ENCODE measurements around the gene MCM9. TPM values are rescaled to one million over a fixed set of nuclear protein-coding genes. Genes with fewer than 3 reads are reported as not detected.

MCM9 gene
- total and polyA plus RNA-seq, 2 of the 13 experiments (the other 11 are each of a cell fraction or from before 2014, with no cell fraction given), result 3.8 to 17.2 TPM

DNA sequence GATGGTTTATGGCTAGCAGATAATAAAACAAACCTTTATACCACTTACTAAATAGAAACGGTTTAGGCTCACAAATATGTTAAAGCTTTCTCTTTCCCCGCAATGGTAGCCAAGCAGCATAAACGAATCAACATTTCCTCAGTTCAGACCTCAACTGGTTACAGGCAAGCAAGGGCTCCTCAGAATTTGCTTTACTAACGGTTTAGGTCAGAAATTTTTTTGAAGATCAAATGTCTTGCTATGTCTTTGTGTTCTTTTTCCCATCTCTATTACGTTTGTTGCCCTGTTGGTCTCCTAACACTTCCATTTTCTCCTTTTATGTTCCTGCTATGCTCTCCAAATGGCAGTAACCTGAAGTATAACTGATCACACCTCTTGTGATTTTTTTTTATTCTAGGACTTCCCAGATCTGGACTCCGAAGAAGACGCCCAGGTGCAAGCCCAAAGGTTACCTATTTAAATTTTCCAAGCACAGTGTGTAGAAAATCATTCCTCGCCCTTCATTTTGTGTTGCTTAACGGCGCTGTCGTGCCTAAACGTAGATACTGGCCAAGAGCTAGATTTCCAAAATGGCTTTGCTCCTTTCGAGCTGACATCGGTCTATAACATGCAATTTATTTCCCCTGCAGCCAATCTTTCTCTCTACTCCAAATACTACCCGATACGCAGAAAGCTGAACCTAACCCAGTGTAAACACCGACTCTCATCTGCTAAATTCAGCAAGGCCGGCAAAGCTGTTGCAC lies 41.7 kb downstream of the MCM9 start (continued):
- TF ChIP-seq, protein P1, sequence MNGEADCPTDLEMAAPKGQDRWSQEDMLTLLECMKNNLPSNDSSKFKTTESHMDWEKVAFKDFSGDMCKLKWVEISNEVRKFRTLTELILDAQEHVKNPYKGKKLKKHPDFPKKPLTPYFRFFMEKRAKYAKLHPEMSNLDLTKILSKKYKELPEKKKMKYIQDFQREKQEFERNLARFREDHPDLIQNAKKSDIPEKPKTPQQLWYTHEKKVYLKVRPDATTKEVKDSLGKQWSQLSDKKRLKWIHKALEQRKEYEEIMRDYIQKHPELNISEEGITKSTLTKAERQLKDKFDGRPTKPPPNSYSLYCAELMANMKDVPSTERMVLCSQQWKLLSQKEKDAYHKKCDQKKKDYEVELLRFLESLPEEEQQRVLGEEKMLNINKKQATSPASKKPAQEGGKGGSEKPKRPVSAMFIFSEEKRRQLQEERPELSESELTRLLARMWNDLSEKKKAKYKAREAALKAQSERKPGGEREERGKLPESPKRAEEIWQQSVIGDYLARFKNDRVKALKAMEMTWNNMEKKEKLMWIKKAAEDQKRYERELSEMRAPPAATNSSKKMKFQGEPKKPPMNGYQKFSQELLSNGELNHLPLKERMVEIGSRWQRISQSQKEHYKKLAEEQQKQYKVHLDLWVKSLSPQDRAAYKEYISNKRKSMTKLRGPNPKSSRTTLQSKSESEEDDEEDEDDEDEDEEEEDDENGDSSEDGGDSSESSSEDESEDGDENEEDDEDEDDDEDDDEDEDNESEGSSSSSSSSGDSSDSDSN (CRISPR knock-in tag; IDR thresholded peaks at IDR 0.05), result no peak
- TF ChIP-seq NR3C1 (CRISPR knock-in tag; IDR thresholded peaks at IDR 0.05) (no peak), ZMYM2 (CRISPR knock-in tag; IDR thresholded peaks at IDR 0.05) (0 out of 2 replicates have a peak, but pooled peaks have one; percentile 43), ZBTB3 (CRISPR knock-in tag; IDR thresholded peaks at IDR 0.05; ENCODE audit: borderline replicate concordance, low read depth) (no peak), PAWR (CRISPR knock-in tag; IDR thresholded peaks at IDR 0.05; ENCODE audit: borderline replicate concordance) (no peak), HOXD1 (CRISPR knock-in tag; IDR thresholded peaks at IDR 0.05) (no peak), ZNF83 (CRISPR knock-in tag; IDR thresholded peaks at IDR 0.05; ENCODE audit: borderline replicate concordance) (no peak), JUND (CRISPR knock-in tag; IDR thresholded peaks at IDR 0.05) (no peak), ISL2 (CRISPR knock-in tag; IDR thresholded peaks at IDR 0.05) (no peak; the same call in 1 of the 2 replicates)
- TF ChIP-seq, protein P2, sequence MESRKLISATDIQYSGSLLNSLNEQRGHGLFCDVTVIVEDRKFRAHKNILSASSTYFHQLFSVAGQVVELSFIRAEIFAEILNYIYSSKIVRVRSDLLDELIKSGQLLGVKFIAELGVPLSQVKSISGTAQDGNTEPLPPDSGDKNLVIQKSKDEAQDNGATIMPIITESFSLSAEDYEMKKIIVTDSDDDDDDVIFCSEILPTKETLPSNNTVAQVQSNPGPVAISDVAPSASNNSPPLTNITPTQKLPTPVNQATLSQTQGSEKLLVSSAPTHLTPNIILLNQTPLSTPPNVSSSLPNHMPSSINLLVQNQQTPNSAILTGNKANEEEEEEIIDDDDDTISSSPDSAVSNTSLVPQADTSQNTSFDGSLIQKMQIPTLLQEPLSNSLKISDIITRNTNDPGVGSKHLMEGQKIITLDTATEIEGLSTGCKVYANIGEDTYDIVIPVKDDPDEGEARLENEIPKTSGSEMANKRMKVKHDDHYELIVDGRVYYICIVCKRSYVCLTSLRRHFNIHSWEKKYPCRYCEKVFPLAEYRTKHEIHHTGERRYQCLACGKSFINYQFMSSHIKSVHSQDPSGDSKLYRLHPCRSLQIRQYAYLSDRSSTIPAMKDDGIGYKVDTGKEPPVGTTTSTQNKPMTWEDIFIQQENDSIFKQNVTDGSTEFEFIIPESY (CRISPR knock-in tag; IDR thresholded peaks at IDR 0.05), result no peak
- TF ChIP-seq, protein P3, sequence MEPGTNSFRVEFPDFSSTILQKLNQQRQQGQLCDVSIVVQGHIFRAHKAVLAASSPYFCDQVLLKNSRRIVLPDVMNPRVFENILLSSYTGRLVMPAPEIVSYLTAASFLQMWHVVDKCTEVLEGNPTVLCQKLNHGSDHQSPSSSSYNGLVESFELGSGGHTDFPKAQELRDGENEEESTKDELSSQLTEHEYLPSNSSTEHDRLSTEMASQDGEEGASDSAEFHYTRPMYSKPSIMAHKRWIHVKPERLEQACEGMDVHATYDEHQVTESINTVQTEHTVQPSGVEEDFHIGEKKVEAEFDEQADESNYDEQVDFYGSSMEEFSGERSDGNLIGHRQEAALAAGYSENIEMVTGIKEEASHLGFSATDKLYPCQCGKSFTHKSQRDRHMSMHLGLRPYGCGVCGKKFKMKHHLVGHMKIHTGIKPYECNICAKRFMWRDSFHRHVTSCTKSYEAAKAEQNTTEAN (CRISPR knock-in tag; conservative IDR thresholded peaks at IDR 0.05), result 0 out of 2 replicates have a peak, but pooled peaks have one; percentile 7
- TF ChIP-seq, protein P4, sequence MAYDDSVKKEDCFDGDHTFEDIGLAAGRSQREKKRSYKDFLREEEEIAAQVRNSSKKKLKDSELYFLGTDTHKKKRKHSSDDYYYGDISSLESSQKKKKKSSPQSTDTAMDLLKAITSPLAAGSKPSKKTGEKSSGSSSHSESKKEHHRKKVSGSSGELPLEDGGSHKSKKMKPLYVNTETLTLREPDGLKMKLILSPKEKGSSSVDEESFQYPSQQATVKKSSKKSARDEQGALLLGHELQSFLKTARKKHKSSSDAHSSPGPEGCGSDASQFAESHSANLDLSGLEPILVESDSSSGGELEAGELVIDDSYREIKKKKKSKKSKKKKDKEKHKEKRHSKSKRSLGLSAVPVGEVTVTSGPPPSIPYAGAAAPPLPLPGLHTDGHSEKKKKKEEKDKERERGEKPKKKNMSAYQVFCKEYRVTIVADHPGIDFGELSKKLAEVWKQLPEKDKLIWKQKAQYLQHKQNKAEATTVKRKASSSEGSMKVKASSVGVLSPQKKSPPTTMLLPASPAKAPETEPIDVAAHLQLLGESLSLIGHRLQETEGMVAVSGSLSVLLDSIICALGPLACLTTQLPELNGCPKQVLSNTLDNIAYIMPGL (CRISPR knock-in tag; IDR thresholded peaks at IDR 0.05; ENCODE audit: borderline replicate concordance in 1 of 2, low read depth in 1 of 2), result no peak
- TF ChIP-seq, protein P5, sequence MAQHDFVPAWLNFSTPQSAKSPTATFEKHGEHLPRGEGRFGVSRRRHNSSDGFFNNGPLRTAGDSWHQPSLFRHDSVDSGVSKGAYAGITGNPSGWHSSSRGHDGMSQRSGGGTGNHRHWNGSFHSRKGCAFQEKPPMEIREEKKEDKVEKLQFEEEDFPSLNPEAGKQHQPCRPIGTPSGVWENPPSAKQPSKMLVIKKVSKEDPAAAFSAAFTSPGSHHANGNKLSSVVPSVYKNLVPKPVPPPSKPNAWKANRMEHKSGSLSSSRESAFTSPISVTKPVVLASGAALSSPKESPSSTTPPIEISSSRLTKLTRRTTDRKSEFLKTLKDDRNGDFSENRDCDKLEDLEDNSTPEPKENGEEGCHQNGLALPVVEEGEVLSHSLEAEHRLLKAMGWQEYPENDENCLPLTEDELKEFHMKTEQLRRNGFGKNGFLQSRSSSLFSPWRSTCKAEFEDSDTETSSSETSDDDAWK (CRISPR knock-in tag; IDR thresholded peaks at IDR 0.05), result no peak
- TF ChIP-seq, protein P6, sequence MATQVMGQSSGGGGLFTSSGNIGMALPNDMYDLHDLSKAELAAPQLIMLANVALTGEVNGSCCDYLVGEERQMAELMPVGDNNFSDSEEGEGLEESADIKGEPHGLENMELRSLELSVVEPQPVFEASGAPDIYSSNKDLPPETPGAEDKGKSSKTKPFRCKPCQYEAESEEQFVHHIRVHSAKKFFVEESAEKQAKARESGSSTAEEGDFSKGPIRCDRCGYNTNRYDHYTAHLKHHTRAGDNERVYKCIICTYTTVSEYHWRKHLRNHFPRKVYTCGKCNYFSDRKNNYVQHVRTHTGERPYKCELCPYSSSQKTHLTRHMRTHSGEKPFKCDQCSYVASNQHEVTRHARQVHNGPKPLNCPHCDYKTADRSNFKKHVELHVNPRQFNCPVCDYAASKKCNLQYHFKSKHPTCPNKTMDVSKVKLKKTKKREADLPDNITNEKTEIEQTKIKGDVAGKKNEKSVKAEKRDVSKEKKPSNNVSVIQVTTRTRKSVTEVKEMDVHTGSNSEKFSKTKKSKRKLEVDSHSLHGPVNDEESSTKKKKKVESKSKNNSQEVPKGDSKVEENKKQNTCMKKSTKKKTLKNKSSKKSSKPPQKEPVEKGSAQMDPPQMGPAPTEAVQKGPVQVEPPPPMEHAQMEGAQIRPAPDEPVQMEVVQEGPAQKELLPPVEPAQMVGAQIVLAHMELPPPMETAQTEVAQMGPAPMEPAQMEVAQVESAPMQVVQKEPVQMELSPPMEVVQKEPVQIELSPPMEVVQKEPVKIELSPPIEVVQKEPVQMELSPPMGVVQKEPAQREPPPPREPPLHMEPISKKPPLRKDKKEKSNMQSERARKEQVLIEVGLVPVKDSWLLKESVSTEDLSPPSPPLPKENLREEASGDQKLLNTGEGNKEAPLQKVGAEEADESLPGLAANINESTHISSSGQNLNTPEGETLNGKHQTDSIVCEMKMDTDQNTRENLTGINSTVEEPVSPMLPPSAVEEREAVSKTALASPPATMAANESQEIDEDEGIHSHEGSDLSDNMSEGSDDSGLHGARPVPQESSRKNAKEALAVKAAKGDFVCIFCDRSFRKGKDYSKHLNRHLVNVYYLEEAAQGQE (IDR thresholded peaks at IDR 0.05; ENCODE audit: borderline replicate concordance in 1 of 2, low read depth in 1 of 2, low read length in 2 of 2), result no peak
